Measurements from ENCODE around the gene TFE3. TPM values are rescaled to one million over a fixed set of nuclear protein-coding genes. Genes with fewer than 3 reads are reported as not detected.
"Not testable (repeated sequence)": the region's sequence is repeated elsewhere in the genome, so short reads cannot be mapped to it uniquely, and the experiment has no call there.

TFE3 gene
- total and polyA plus RNA-seq, 2 donors: 9.1 to 27.1 TPM

DNA sequence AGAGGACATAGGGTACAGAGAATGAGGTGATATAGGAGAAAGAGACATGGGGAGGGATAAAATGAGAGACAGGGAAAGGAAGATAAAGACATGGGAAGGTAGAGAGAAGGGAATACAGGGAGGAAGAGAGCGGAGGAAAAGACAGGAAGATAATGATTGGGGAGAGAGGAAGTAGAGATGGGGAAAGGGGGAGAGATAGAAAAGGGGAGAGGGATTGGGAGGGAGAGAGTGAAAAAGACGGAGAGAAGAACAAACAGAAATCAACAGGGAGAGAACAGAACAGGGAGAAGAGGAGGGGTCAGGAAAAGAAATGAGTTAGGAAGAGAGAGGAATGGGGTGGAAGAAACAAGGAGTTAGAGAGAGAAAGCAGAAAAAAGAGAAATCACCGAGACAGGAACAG lies 45.7 kb downstream of the TFE3 start:
- no peak for DNase-seq (ENCODE audit: low read depth in 6 of 9, low spot score in 9 of 9)
- Histone ChIP-seq H3K36me3 (ENCODE audit: control insufficient read depth in 2 of 2, insufficient read depth in 2 of 2, low read length in 1 of 2) (peaks cover 24 to 28% of the 10 kb centered on the region in 2 donors), H3K9me3 (ENCODE audit: control insufficient read depth in 2 of 2, insufficient read depth in 1 of 2, low read length in 1 of 2) (no peaks in the 10 kb centered on the region), H3K4me1 (ENCODE audit: control insufficient read depth in 2 of 2, insufficient read depth in 2 of 2, low read length in 2 of 2) (peaks cover 3 to 8% of the 10 kb centered on the region in 2 donors), H3K27ac (ENCODE audit: low read depth in 1 of 2, low read length in 1 of 2) (no peak overlapping the region), H3K27me3 (ENCODE audit: control insufficient read depth in 2 of 2, insufficient read depth in 1 of 2, low read length in 1 of 2) (no peaks in the 10 kb centered on the region), H3K4me3 (ENCODE audit: low read length in 2 of 2) (no peak overlapping the region)
- WGBS: over 99% methylated on average over 3 of the region's 3 CpGs

DNA sequence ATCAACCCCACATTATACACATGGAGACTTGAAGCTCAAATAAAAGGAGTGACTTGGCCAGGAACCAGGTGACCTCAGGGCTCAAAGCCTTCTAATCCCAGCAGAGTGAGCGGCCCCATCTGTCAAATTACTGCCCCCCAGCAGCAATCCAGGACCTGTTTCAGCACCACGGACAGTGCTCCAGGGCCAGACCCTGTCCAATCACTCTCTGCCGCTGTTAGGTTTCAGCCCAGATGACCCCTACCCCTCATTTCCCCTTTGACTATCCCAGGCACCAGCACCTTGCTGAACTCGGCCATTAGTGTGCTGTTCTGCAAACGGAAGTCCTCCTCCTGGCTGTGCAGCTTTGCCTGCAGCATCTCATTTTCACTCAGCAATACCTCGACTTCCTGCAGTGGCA lies 46.2 kb downstream of the TFE3 start:
- Histone ChIP-seq H3K4me3 (ENCODE audit: low read length in 2 of 2) (no peak overlapping the region), H3K4me1 (ENCODE audit: control insufficient read depth in 2 of 2, insufficient read depth in 2 of 2, low read length in 2 of 2) (peaks cover 3 to 8% of the 10 kb centered on the region in 2 donors), H3K9me3 (ENCODE audit: control insufficient read depth in 2 of 2, insufficient read depth in 1 of 2, low read length in 1 of 2) (no peaks in the 10 kb centered on the region), H3K27ac (ENCODE audit: low read depth in 1 of 2, low read length in 1 of 2) (no peak overlapping the region), H3K36me3 (ENCODE audit: control insufficient read depth in 2 of 2, insufficient read depth in 2 of 2, low read length in 1 of 2) (peaks cover 28 to 29% of the 10 kb centered on the region in 2 donors), H3K27me3 (ENCODE audit: control insufficient read depth in 2 of 2, insufficient read depth in 1 of 2, low read length in 1 of 2) (no peaks in the 10 kb centered on the region)
- peak in 1 of 9 donors; percentile 15 for DNase-seq (ENCODE audit: low read depth in 6 of 9, low spot score in 9 of 9)
- whole genome bisulfite sequencing: 97% methylated on average over 6 of the region's 6 CpGs

DNA sequence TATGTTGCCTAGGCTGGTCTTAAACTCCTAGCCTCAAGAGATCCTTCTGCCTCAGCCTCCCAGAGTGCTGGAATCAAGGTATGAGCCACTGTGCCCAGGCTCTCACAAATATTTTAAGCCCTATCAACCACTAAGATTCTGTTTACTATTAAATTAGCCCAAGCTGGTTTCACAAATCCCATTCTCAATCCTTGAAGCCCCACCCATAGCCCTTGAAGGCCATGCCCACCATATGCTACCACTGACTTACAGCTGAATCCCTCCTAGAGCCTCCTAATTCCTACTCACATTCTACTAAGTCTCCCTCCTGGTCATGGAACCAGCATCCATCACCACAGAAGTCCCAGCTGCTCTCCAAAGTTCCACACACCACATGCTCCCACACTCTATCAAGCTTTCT lies 50.8 kb downstream of the TFE3 start:
- H3K36me3 ChIP-seq (ENCODE audit: control insufficient read depth in 2 of 2, insufficient read depth in 2 of 2, low read length in 1 of 2): peaks cover 33 to 35% of the 10 kb centered on the region in 2 donors
- H3K4me3 ChIP-seq (ENCODE audit: low read length in 2 of 2): no peak overlapping the region
- no peaks in the 10 kb centered on the region for H3K27me3 ChIP-seq (ENCODE audit: control insufficient read depth in 2 of 2, insufficient read depth in 1 of 2, low read length in 1 of 2)
- no peak for DNase-seq (ENCODE audit: low read depth in 6 of 9, low spot score in 9 of 9)
- H3K9me3 ChIP-seq (ENCODE audit: control insufficient read depth in 2 of 2, insufficient read depth in 1 of 2, low read length in 1 of 2): no peaks in the 10 kb centered on the region
- H3K27ac ChIP-seq (ENCODE audit: low read depth in 1 of 2, low read length in 1 of 2): no peak overlapping the region
- H3K4me1 ChIP-seq (ENCODE audit: control insufficient read depth in 2 of 2, insufficient read depth in 2 of 2, low read length in 2 of 2): no peaks in the 10 kb centered on the region

DNA sequence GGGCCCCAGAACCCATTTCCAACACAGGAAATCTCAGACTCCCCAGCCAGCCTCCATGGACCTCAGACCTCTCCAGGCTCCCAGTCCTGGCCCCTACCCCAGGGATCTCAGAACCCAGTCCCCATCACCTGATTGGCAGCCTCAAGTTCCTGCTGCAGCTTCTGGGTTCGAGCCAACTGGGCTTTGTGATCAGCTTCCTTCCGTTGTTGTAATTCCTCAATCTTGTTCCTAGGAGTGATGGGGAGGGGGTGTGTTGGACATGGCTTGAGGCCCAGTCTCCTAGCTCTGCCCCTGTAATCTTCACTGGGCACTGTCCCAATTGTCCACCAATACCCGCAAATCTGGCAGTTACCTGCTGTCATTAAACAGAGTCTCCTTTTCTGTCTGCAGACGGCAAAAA lies 53.7 kb downstream of the TFE3 start:
- DNase-seq (ENCODE audit: low read depth in 6 of 9, low spot score in 9 of 9): no peak
- no peaks in the 10 kb centered on the region for H3K27me3 ChIP-seq (ENCODE audit: control insufficient read depth in 2 of 2, insufficient read depth in 1 of 2, low read length in 1 of 2)
- peaks cover 25 to 34% of the 10 kb centered on the region in 2 donors for H3K36me3 ChIP-seq (ENCODE audit: control insufficient read depth in 2 of 2, insufficient read depth in 2 of 2, low read length in 1 of 2)
- no peak overlapping the region for H3K4me3 ChIP-seq (ENCODE audit: low read length in 2 of 2)
- no peaks in the 10 kb centered on the region for H3K9me3 ChIP-seq (ENCODE audit: control insufficient read depth in 2 of 2, insufficient read depth in 1 of 2, low read length in 1 of 2)
- H3K27ac ChIP-seq (ENCODE audit: low read depth in 1 of 2, low read length in 1 of 2): no peak overlapping the region
- 100% methylated on average over 4 of the region's 4 CpGs for WGBS
- no peaks in the 10 kb centered on the region for H3K4me1 ChIP-seq (ENCODE audit: control insufficient read depth in 2 of 2, insufficient read depth in 2 of 2, low read length in 2 of 2)

DNA sequence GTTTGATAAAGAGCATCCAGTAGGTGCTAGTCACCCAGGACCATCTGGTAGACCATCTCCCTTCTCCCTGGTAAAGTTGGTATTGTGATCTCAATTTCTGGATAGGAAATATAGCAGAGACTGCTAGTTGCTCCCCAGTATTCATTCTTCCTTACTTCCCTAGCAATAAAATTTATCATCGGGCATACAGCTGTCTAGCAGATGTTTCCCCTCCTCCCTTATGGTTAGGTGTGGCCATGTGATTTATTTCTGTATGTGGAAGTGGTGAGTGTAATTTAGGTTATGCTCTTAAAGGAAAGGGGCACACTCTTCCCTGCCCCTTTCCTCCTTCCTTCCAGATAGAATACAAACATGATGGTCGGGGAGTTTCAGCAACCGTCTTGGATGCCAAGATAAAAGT lies 59.3 kb downstream of the TFE3 start:
- no peaks in the 10 kb centered on the region for H3K4me1 ChIP-seq (ENCODE audit: control insufficient read depth in 2 of 2, insufficient read depth in 2 of 2, low read length in 2 of 2)
- H3K27me3 ChIP-seq (ENCODE audit: control insufficient read depth in 2 of 2, insufficient read depth in 1 of 2, low read length in 1 of 2): no peaks in the 10 kb centered on the region
- H3K9me3 ChIP-seq (ENCODE audit: control insufficient read depth in 2 of 2, insufficient read depth in 1 of 2, low read length in 1 of 2): no peaks in the 10 kb centered on the region
- no peak overlapping the region for H3K27ac ChIP-seq (ENCODE audit: low read depth in 1 of 2, low read length in 1 of 2)
- H3K4me3 ChIP-seq (ENCODE audit: low read length in 2 of 2): no peak overlapping the region
- WGBS: 75% methylated on average over 3 of the region's 3 CpGs
- DNase-seq (ENCODE audit: low read depth in 6 of 9, low spot score in 9 of 9): no peak
- H3K36me3 ChIP-seq (ENCODE audit: control insufficient read depth in 2 of 2, insufficient read depth in 2 of 2, low read length in 1 of 2): peaks cover 40 to 48% of the 10 kb centered on the region in 2 donors

DNA sequence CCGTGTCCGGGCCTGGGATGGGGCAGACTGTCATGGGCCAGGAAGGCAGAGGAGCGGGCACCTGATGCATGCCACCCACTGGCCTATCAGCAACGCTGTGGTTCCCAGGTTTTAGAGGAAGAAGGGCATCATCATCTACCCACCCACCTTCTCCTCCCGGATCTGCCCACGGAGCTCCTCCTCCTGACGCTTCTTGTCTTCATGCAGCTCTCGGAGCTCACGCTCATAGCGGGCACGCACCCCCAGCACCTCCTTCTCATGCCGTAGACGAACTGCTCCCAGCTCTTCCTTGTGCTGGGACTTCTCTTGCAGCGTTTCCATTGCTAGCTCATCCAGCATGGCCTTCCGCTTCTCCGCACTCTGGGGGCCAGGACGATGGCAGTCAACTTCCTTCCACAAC lies 60.1 kb downstream of the TFE3 start:
- no peak overlapping the region for H3K27ac ChIP-seq (ENCODE audit: low read depth in 1 of 2, low read length in 1 of 2)
- H3K27me3 ChIP-seq (ENCODE audit: control insufficient read depth in 2 of 2, insufficient read depth in 1 of 2, low read length in 1 of 2): no peaks in the 10 kb centered on the region
- no peaks in the 10 kb centered on the region for H3K4me1 ChIP-seq (ENCODE audit: control insufficient read depth in 2 of 2, insufficient read depth in 2 of 2, low read length in 2 of 2)
- WGBS: 98% methylated on average over 17 of the region's 17 CpGs
- H3K9me3 ChIP-seq (ENCODE audit: control insufficient read depth in 2 of 2, insufficient read depth in 1 of 2, low read length in 1 of 2): no peaks in the 10 kb centered on the region
- no peak overlapping the region for H3K4me3 ChIP-seq (ENCODE audit: low read length in 2 of 2)
- no peak for DNase-seq (ENCODE audit: low read depth in 6 of 9, low spot score in 9 of 9)
- peaks cover 37 to 46% of the 10 kb centered on the region in 2 donors for H3K36me3 ChIP-seq (ENCODE audit: control insufficient read depth in 2 of 2, insufficient read depth in 2 of 2, low read length in 1 of 2)

DNA sequence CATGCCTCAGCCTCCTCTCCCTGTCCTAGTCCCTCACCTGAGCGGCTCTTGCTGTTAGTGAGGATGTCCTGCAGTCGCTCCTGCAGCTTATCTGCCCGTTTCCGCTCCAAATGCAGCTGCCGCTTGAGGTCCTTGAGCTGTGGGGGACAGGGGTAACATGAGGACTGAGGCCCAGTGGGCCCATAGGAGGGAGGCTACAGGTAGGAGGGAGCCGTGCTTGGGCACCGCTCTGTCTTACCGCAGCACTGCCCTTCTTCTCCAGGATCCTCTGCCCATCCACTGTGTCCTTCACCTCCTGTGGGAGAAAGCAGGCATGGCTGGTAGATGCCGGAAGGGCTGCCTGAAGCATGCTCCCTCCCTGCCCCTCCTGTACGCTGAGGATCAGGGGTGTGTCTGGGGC lies 62.0 kb downstream of the TFE3 start:
- Histone ChIP-seq H3K4me1 (ENCODE audit: control insufficient read depth in 2 of 2, insufficient read depth in 2 of 2, low read length in 2 of 2) (no peaks in the 10 kb centered on the region), H3K27ac (ENCODE audit: low read depth in 1 of 2, low read length in 1 of 2) (no peak overlapping the region), H3K9me3 (ENCODE audit: control insufficient read depth in 2 of 2, insufficient read depth in 1 of 2, low read length in 1 of 2) (no peaks in the 10 kb centered on the region), H3K36me3 (ENCODE audit: control insufficient read depth in 2 of 2, insufficient read depth in 2 of 2, low read length in 1 of 2) (peaks cover 48 to 49% of the 10 kb centered on the region in 2 donors), H3K4me3 (ENCODE audit: low read length in 2 of 2) (no peak overlapping the region), H3K27me3 (ENCODE audit: control insufficient read depth in 2 of 2, insufficient read depth in 1 of 2, low read length in 1 of 2) (no peaks in the 10 kb centered on the region)
- WGBS: 97% methylated on average over 10 of the region's 10 CpGs
- DNase-seq (ENCODE audit: low read depth in 6 of 9, low spot score in 9 of 9): no peak

DNA sequence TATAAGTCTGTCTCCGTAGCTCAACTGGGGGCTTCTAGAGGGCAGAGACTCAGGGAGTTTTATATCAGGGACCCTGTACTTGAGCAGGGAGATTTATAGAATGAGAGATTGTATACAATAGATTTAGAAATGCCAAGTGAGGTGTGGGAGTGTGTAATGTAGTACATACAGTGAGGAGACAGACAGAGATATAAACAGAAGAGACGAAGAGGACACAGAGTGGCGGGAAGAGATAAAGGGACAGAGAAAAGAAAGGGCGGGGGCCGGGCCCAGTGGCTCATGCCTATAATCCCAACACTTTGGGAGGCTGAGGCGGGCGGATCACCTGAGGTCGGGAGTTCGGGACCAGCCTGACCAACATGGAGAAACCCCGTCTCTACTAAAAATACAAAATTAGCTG lies 62.8 kb downstream of the TFE3 start:
- H3K9me3 ChIP-seq (ENCODE audit: control insufficient read depth in 2 of 2, insufficient read depth in 1 of 2, low read length in 1 of 2); H3K4me3 ChIP-seq (ENCODE audit: low read length in 2 of 2); DNase-seq (ENCODE audit: low read depth in 6 of 9, low spot score in 9 of 9); H3K27me3 ChIP-seq (ENCODE audit: control insufficient read depth in 2 of 2, insufficient read depth in 1 of 2, low read length in 1 of 2); H3K27ac ChIP-seq (ENCODE audit: low read depth in 1 of 2, low read length in 1 of 2); H3K4me1 ChIP-seq (ENCODE audit: control insufficient read depth in 2 of 2, insufficient read depth in 2 of 2, low read length in 2 of 2): not testable (repeated sequence)
- WGBS: 84% methylated on average over 7 of the region's 10 CpGs
- peaks cover 55 to 57% of the 10 kb centered on the region in 2 donors for H3K36me3 ChIP-seq (ENCODE audit: control insufficient read depth in 2 of 2, insufficient read depth in 2 of 2, low read length in 1 of 2)

All from thymus (tissue), 11 donors.